ENCODE measurements around the gene TCF7L2. TPM values are rescaled to one million over a fixed set of nuclear protein-coding genes. Genes with fewer than 3 reads are reported as not detected.

The TCF7L2 gene
- total RNA-seq, 2 experiments from 2014 or later: 1.3 to 8.5 TPM

DNA sequence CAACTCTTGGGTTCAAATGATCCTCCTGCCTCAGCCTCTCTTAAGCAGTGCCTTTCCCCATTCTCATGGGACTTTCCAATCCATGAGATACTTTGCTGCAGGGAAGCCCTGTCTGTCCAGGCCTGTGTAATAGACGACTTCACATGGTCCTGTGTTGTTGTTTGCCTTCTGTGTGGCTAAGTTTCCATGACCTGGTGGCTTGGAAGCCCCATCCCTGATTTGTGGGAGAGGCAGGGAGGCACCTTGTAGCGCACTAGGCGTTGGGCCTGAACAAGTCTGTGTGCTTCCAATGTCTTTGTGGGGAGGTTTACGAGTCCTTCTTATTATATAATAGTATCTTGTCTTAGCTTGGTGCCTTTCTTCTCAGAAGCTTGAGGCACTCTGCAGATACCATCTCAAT is 49.1 kb downstream of the TCF7L2 start:
- Histone ChIP-seq H3K4me2 (ENCODE audit: low read length) (no peak overlapping the region), H3K4me1 (ENCODE audit: insufficient read depth, low read length, poor library complexity, severe bottlenecking) (peaks cover 9% of the 10 kb centered on the region), H3K79me2 (ENCODE audit: insufficient read depth, low read depth, low read length) (no peaks in the 10 kb centered on the region), H4K20me1 (ENCODE audit: insufficient read depth, low read length) (no peaks in the 10 kb centered on the region; the same call in 1 of the 2 replicates), H3K36me3 (ENCODE audit: insufficient read depth, low read length) (no peaks in the 10 kb centered on the region), H3K27ac (ENCODE audit: low read depth, low read length, poor library complexity, severe bottlenecking) (no peak overlapping the region), H3K9me3 (ENCODE audit: low read length) (no peaks in the 10 kb centered on the region), H3K4me3 (ENCODE audit: low read depth, low read length, poor library complexity, severe bottlenecking) (no peak overlapping the region), H3K9me2 (ENCODE audit: insufficient read depth, low read length) (no peaks in the 10 kb centered on the region), H2AFZ (ENCODE audit: low read length) (no peak overlapping the region)
- TF ChIP-seq EZH2phosphoT487 (IDR thresholded peaks at IDR 0.05; ENCODE audit: borderline replicate concordance, low read depth, low read length): no peak
- TF ChIP-seq, protein P1, sequence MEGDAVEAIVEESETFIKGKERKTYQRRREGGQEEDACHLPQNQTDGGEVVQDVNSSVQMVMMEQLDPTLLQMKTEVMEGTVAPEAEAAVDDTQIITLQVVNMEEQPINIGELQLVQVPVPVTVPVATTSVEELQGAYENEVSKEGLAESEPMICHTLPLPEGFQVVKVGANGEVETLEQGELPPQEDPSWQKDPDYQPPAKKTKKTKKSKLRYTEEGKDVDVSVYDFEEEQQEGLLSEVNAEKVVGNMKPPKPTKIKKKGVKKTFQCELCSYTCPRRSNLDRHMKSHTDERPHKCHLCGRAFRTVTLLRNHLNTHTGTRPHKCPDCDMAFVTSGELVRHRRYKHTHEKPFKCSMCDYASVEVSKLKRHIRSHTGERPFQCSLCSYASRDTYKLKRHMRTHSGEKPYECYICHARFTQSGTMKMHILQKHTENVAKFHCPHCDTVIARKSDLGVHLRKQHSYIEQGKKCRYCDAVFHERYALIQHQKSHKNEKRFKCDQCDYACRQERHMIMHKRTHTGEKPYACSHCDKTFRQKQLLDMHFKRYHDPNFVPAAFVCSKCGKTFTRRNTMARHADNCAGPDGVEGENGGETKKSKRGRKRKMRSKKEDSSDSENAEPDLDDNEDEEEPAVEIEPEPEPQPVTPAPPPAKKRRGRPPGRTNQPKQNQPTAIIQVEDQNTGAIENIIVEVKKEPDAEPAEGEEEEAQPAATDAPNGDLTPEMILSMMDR (conservative IDR thresholded peaks at IDR 0.05; ENCODE audit: low read length): no peak
- intact Hi-C loops (cut with micrococcal nuclease; ENCODE audit: unreplicated experiment): no loop called here
- BruUV-seq (replicated peaks): no TSS peak
- DNase-seq (ENCODE audit: low spot score): no peak
- POLR2A ChIA-PET: no interaction called here
- CTCF ChIA-PET (ENCODE audit: unreplicated experiment): no interaction called here

DNA sequence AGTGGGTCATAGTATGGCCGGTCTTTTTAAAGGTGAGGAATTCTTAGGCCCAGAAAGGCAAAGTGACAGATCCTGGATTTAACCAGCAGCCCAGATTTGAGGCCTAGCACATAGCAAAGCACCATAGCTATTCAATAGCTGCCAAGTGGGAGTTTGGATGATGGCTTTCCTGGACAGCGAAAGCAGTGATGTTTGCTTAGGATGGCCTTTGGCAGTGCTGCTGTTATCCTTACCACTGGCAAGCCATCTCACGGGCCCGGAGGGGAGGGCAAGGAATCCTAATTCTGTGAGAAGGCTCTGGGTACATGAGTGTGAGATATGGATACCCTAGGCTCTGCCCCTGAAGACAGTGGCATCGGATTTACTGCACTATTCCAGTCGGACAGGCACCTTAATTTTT is 50.4 kb downstream of the TCF7L2 start:
- no peak overlapping the region for H2AFZ ChIP-seq (ENCODE audit: low read length)
- no peak overlapping the region for H3K27ac ChIP-seq (ENCODE audit: low read depth, low read length, poor library complexity, severe bottlenecking)
- DNase-seq (ENCODE audit: low spot score): no peak
- H3K79me2 ChIP-seq (ENCODE audit: insufficient read depth, low read depth, low read length): no peaks in the 10 kb centered on the region
- H3K36me3 ChIP-seq (ENCODE audit: insufficient read depth, low read length): no peaks in the 10 kb centered on the region
- no peak for TF ChIP-seq EZH2phosphoT487 (IDR thresholded peaks at IDR 0.05; ENCODE audit: borderline replicate concordance, low read depth, low read length)
- TF ChIP-seq, protein P1 (conservative IDR thresholded peaks at IDR 0.05; ENCODE audit: low read length): no peak
- no peaks in the 10 kb centered on the region for H3K9me2 ChIP-seq (ENCODE audit: insufficient read depth, low read length)
- H3K4me1 ChIP-seq (ENCODE audit: insufficient read depth, low read length, poor library complexity, severe bottlenecking): peaks cover 9% of the 10 kb centered on the region
- BruUV-seq (replicated peaks): no TSS peak
- no peak overlapping the region for H3K4me2 ChIP-seq (ENCODE audit: low read length)
- ChIA-PET CTCF (ENCODE audit: unreplicated experiment) (no interaction called here), POLR2A (no interaction called here)
- intact Hi-C loops (cut with micrococcal nuclease; ENCODE audit: unreplicated experiment): no loop called here
- H3K4me3 ChIP-seq (ENCODE audit: low read depth, low read length, poor library complexity, severe bottlenecking): no peak overlapping the region
- no peaks in the 10 kb centered on the region for H3K9me3 ChIP-seq (ENCODE audit: low read length)
- H4K20me1 ChIP-seq (ENCODE audit: insufficient read depth, low read length): no peaks in the 10 kb centered on the region; the same call in 1 of the 2 replicates

DNA sequence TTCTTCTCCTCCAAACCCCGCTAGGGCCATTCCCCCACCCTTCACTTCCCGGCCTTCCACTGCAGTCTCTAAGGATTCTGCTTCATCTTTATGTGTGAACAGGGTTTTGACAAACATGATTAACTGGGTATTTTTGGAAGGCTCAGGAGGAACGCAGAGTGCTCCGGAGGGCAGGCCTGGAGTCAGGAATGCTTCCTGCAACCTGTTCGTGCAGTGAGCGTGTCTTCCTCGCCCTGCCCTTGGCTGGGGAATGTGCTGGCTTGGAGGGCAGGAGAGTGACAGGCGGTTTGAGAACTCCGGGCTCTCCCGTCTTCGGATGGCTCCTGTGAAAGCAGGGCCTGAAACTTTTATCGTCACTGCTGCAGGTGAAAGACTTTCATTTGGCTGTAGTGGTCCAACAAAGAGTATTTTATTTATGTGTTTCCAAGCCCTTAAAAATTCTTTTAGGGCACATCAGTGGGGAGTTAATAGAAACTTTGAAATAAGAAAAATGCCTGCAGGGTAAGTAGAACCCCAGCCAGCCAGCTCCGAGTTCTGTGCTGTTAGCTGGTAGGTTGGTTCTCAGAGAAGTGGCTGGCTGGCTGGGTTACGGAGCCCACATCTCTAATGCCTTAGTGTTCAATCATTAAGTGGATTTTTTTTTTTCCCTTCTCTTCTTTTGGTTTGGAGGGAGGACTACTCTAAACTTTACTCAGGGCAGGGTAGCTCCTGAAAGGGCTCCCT is 51.0 kb downstream of the TCF7L2 start:
- Histone ChIP-seq H3K79me2 (ENCODE audit: insufficient read depth, low read depth, low read length) (no peaks in the 10 kb centered on the region), H3K4me3 (ENCODE audit: low read depth, low read length, poor library complexity, severe bottlenecking) (no peak overlapping the region), H2AFZ (ENCODE audit: low read length) (no peak overlapping the region), H3K36me3 (ENCODE audit: insufficient read depth, low read length) (no peaks in the 10 kb centered on the region), H3K9me2 (ENCODE audit: insufficient read depth, low read length) (no peaks in the 10 kb centered on the region), H3K4me2 (ENCODE audit: low read length) (no peak overlapping the region), H3K27ac (ENCODE audit: low read depth, low read length, poor library complexity, severe bottlenecking) (no peak overlapping the region), H3K9me3 (ENCODE audit: low read length) (no peaks in the 10 kb centered on the region), H3K4me1 (ENCODE audit: insufficient read depth, low read length, poor library complexity, severe bottlenecking) (peaks cover 9% of the 10 kb centered on the region), H4K20me1 (ENCODE audit: insufficient read depth, low read length) (no peaks in the 10 kb centered on the region; the same call in 1 of the 2 replicates)
- ChIA-PET CTCF (ENCODE audit: unreplicated experiment) (no interaction called here), POLR2A (interaction anchor here (0.5 to 1.1 kb wide), 3 partner anchors 11 to 1094 kb away, joined by 3 to 5 read pairs (median 3); no protein-coding TSS in a partner anchor)
- no peak for DNase-seq (ENCODE audit: low spot score)
- TF ChIP-seq, protein P1 (conservative IDR thresholded peaks at IDR 0.05; ENCODE audit: low read length): no peak
- TF ChIP-seq EZH2phosphoT487 (IDR thresholded peaks at IDR 0.05; ENCODE audit: borderline replicate concordance, low read depth, low read length): no peak
- no TSS peak for BruUV-seq (replicated peaks)
- intact Hi-C loops (cut with micrococcal nuclease; ENCODE audit: unreplicated experiment): no loop called here
